ENCODE data around the gene KAT5.
"Not testable (repeated sequence)": the region's sequence is repeated elsewhere in the genome, so short reads cannot be mapped to it uniquely, and the experiment has no call there.

KAT5 gene

DNA sequence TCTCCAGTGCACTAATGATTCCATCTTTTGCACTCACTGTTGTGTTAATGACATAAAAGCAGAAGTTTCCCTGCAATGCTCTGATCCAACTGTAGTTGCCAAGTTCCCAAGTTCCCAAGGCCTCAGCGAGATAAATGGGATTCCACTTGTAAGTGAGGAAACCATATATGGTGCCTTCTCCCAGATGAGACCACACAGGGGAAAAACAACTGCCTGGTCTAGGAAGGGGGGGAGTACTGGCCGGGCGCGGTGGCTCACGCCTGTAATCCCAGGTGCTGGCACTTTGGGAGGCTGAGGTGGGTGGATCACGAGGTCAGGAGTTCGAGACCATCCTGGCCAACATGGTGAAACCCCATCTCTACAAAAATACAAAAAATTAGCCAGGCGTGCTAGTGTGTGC lies 26.1 kb upstream of the KAT5 start:
- DNase-seq (ENCODE audit: low read depth), result no peak
- H3K4me3 ChIP-seq (ENCODE audit: low read depth, low read length), result no peak overlapping the region
- TF ChIP-seq, protein P1, sequence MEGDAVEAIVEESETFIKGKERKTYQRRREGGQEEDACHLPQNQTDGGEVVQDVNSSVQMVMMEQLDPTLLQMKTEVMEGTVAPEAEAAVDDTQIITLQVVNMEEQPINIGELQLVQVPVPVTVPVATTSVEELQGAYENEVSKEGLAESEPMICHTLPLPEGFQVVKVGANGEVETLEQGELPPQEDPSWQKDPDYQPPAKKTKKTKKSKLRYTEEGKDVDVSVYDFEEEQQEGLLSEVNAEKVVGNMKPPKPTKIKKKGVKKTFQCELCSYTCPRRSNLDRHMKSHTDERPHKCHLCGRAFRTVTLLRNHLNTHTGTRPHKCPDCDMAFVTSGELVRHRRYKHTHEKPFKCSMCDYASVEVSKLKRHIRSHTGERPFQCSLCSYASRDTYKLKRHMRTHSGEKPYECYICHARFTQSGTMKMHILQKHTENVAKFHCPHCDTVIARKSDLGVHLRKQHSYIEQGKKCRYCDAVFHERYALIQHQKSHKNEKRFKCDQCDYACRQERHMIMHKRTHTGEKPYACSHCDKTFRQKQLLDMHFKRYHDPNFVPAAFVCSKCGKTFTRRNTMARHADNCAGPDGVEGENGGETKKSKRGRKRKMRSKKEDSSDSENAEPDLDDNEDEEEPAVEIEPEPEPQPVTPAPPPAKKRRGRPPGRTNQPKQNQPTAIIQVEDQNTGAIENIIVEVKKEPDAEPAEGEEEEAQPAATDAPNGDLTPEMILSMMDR (IDR thresholded peaks at IDR 0.05; ENCODE audit: insufficient read depth, low read depth, low read length, missing control alignments), result no peak

GRCh38 chr11:65691847-65692246 lies 20.2 kb upstream of the KAT5 start:
- not testable (repeated sequence) for DNase-seq (ENCODE audit: low read depth); H3K4me3 ChIP-seq (ENCODE audit: low read depth, low read length)

DNA sequence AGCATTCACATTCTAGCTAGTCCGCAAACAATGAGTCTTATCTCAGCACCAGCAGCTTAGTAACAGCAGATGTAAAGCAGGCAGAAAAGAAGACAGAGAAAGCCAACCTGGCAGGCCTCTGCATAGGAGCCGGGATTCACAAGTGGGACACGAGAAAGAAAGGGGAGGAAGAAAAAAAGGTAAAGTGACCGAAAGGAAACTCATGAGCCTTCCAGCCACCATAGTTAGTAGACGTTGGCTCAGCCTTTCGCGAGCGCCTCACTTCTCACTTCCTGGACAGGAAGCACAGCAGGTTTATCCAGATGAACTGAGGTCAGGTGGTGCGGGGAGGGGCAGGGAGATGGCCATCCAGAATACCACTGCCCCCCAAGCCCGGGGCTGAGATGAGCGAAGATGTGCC lies 19.7 kb upstream of the KAT5 start:
- H3K4me3 ChIP-seq (ENCODE audit: low read depth, low read length), result no peak overlapping the region
- no peak for DNase-seq (ENCODE audit: low read depth)
- TF ChIP-seq, protein P1 (IDR thresholded peaks at IDR 0.05; ENCODE audit: insufficient read depth, low read depth, low read length, missing control alignments), result no peak

DNA sequence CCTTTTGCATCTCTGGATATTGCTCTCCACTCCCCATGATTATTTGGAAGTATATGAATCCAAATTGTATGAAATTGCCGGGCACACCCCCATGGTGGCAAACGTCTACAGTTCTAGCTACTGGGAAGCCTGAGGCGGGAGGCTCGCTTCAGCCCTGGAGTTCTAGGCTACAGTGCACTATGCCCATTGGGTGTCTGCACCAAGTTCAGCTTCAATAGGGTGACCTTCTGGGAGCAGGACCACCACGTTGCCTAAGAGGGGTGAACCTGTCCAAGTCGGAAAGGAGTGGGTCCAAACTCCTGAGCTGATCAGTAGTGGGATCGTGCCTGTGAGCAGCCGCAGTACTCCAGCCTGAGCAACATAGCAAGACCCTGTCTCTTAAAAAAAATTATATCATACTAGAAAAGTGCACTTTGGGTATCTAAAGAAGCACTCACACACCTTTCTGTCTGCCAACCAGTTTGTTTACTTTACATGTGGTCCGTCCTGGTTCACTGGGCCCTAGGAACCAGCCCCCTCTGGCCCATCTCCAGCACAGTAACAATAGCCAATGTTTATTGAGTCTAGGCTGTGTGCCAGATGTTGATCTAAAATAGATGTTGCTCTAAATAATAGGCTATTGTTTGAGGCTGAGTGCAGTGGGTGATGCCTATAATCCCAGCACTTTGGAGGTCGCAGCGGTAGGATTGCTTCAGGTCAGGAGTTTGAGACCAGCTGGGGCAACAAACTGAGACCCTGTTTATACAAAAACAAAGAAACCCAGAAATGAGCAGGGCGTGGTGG lies 16.4 kb upstream of the KAT5 start:
- TF ChIP-seq, protein P1 (IDR thresholded peaks at IDR 0.05; ENCODE audit: insufficient read depth, low read depth, low read length, missing control alignments), result no peak
- no peak overlapping the region for H3K4me3 ChIP-seq (ENCODE audit: low read depth, low read length)
- DNase-seq (ENCODE audit: low read depth), result no peak

DNA sequence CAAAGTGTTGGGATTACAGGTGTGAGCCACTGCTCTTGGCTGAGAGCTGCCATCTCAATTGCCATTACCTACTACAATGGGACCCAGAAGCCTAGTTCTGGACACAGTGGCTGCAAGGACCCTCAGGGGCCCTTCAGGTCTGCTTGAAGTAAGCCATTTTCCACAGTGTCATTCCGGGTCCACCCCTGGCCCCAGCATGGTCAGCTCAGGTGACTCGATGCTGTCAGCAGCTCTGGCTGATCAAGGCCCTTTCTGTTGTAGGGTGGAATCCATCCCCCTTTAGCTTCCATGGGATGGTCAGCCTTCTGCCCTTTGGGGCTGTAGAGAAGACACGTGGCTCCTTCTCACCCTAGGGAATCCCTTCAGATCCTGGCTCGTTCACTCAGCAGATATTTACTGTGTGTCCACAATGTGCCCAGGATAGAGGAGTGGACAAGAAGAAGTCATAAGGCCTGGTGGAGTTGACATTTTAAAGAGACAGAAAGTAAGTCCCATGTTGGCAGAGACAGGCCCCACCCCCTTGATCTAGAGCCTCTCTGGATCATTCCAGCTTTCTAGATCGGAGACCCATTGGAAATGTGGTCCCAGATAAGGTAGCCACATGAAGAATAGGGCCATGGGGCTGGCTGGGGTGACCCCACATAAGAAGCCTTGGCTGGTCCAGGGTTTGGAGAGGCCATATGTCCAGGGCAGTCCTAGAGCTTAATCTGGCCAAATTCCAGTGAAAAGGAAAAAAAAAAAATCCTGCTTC lies 15.1 kb upstream of the KAT5 start:
- TF ChIP-seq, protein P1 (IDR thresholded peaks at IDR 0.05; ENCODE audit: insufficient read depth, low read depth, low read length, missing control alignments), result no peak
- H3K4me3 ChIP-seq (ENCODE audit: low read depth, low read length), result no peak overlapping the region
- DNase-seq (ENCODE audit: low read depth), result no peak

DNA sequence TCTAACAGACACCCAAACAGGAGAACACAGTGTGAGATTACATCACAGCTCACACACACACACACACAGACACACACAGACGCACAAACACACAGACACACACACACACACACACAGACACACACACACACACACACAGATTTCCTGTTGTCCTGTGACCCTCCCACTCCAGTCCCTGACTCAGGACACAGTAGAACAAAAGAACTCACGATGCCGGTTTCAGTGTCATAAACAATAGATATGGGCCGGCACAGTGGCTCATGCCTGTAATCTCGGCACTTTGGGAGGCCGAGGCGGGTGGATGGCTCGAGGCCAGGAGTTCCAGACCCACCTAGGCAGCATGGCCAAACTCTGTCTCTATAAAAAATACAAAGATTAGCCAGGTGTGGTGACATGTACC lies 13.8 kb upstream of the KAT5 start:
- no peak overlapping the region for H3K4me3 ChIP-seq (ENCODE audit: low read depth, low read length)
- TF ChIP-seq, protein P1 (IDR thresholded peaks at IDR 0.05; ENCODE audit: insufficient read depth, low read depth, low read length, missing control alignments), result no peak
- DNase-seq (ENCODE audit: low read depth), result no peak

GRCh38 chr11:65699306-65699705 lies 12.7 kb upstream of the KAT5 start:
- TF ChIP-seq, protein P1 (IDR thresholded peaks at IDR 0.05; ENCODE audit: insufficient read depth, low read depth, low read length, missing control alignments), result no peak
- DNase-seq (ENCODE audit: low read depth), result no peak
- no peak overlapping the region for H3K4me3 ChIP-seq (ENCODE audit: low read depth, low read length)

Data from GM12865 (cell line).